22Rv1 (cell line): ENCODE measurements around the gene WWC1.

ENCODE experiments used
- H3K27ac ChIP-seq: fragments of 450-650 bp; 2 replicates; pipeline ENCODE4 v1.5.1; 2017
- CTCF ChIP-seq: fragments of 450-650 bp; IDR thresholded peaks from 2 replicates; pipeline ENCODE4 v1.5.1; 2017; ENCODE audit warnings: mild to moderate bottlenecking
- ZFX ChIP-seq: fragments of 450-650 bp; IDR thresholded peaks from 2 replicates; pipeline ENCODE4 v1.6.1; 2017; ENCODE audit warnings: antibody characterized with exemption, borderline replicate concordance

The WWC1 gene

GRCh38 chr5:168327994-168328393 lies 36.5 kb downstream of the WWC1 start:
- H3K27ac ChIP-seq: peak overlapping the region; percentile 88

GRCh38 chr5:168328814-168329213 lies 37.4 kb downstream of the WWC1 start:
- peak overlapping the region; percentile 88 for H3K27ac ChIP-seq
- no peak for TF ChIP-seq CTCF
- TF ChIP-seq ZFX: no peak

More at GRCh38 chr5:168327994-168328393, 36.5 kb downstream of the WWC1 start:
- TF ChIP-seq CTCF: no peak
- no peak for TF ChIP-seq ZFX

- TF ChIP-seq CTCF (no peak), ZFX (no peak)
- peak overlapping the region; percentile 88 for H3K27ac ChIP-seq
These were observed 37.9 kb downstream of the WWC1 start for GRCh38 chr5:168329302-168329701.

- TF ChIP-seq CTCF: no peak
- TF ChIP-seq ZFX: no peak
- no peak overlapping the region; the same call in 1 of the 2 replicates for H3K27ac ChIP-seq
These were observed 40.6 kb downstream of the WWC1 start for GRCh38 chr5:168332042-168332441.

GRCh38 chr5:168334280-168334679 lies 42.8 kb downstream of the WWC1 start:
- no peak for TF ChIP-seq CTCF
- TF ChIP-seq ZFX: no peak
- no peak overlapping the region; the same call in 1 of the 2 replicates for H3K27ac ChIP-seq

- TF ChIP-seq ZFX (no peak), CTCF (no peak)
- H3K27ac ChIP-seq: no peak overlapping the region; the same call in 1 of the 2 replicates
These were observed 43.2 kb downstream of the WWC1 start for GRCh38 chr5:168334695-168335094.

- TF ChIP-seq CTCF: no peak
- no peak for TF ChIP-seq ZFX
- no peak overlapping the region for H3K27ac ChIP-seq
These were observed 45.9 kb downstream of the WWC1 start for GRCh38 chr5:168337361-168337760.
